Activated naive CD4-positive, alpha-beta T cell treated with Interleukin-2 at 50 U/mL for 16 hours (primary cell): ENCODE measurements around the gene CDK19.
A peak's percentile ranks its signal among the peaks of the same experiment; 100 is the strongest.

Experiments
- DNase-seq: peaks from one replicate; pipeline ENCODE4 v3.0.0-alpha.2; 2020

The CDK19 gene

GRCh38 chr6:110567957-110568696 lies 247.1 kb downstream of the CDK19 start:
- DNase-seq: peak; percentile 5

- DNase-seq: no peak
These were observed 248.7 kb downstream of the CDK19 start for GRCh38 chr6:110566346-110567125.

- no peak for DNase-seq
These were observed 250.4 kb downstream of the CDK19 start for GRCh38 chr6:110564703-110565421.

- no peak for DNase-seq
These were observed 251.6 kb downstream of the CDK19 start for GRCh38 chr6:110563711-110564110.

- no peak for DNase-seq
These were observed 252.9 kb downstream of the CDK19 start for GRCh38 chr6:110562316-110562915.

GRCh38 chr6:110561696-110562095 lies 253.6 kb downstream of the CDK19 start:
- no peak for DNase-seq

- DNase-seq: no peak
These were observed 254.3 kb downstream of the CDK19 start for GRCh38 chr6:110561008-110561396.

- DNase-seq: no peak
These were observed 254.8 kb downstream of the CDK19 start for GRCh38 chr6:110560239-110561007.
